HG02840 (cell line): ENCODE measurements around the gene INTS11.

Source experiments
- ATAC-seq: cut with Tn5 transposase; IDR thresholded peaks from one replicate; pipeline ENCODE4 v1.9.1; 2021; ENCODE audit warnings: mild to moderate bottlenecking, moderate library complexity, moderate number of reproducible peaks; ENCODE audit not compliant: unreplicated experiment, low FRiP score

The INTS11 gene

GRCh38 chr1:1303736-1304135, 20.7 kb downstream of the INTS11 start:
- ATAC-seq = no peak

GRCh38 chr1:1302951-1303509, 21.4 kb downstream of the INTS11 start:
- ATAC-seq = no peak

GRCh38 chr1:1302006-1302430, 22.4 kb downstream of the INTS11 start:
- ATAC-seq = no peak

GRCh38 chr1:1300352-1300739, 24.1 kb downstream of the INTS11 start:
- ATAC-seq = no peak

GRCh38 chr1:1299686-1300351, 24.6 kb downstream of the INTS11 start:
- no peak for ATAC-seq

GRCh38 chr1:1298861-1299685, 25.4 kb downstream of the INTS11 start:
- ATAC-seq = no peak

- no peak for ATAC-seq
These were observed 26.5 kb downstream of the INTS11 start for GRCh38 chr1:1297802-1298424.

GRCh38 chr1:1296070-1297061, 28.1 kb downstream of the INTS11 start:
- ATAC-seq = no peak

- no peak for ATAC-seq
These were observed 29.1 kb downstream of the INTS11 start for GRCh38 chr1:1295154-1295923.

- no peak for ATAC-seq
These were observed 30.1 kb downstream of the INTS11 start for GRCh38 chr1:1294250-1294890.

GRCh38 chr1:1293263-1294249, 30.9 kb downstream of the INTS11 start:
- no peak for ATAC-seq

GRCh38 chr1:1292851-1293250, 31.6 kb downstream of the INTS11 start:
- no peak for ATAC-seq

GRCh38 chr1:1292442-1292779, 32.0 kb downstream of the INTS11 start:
- ATAC-seq = no peak

GRCh38 chr1:1291548-1292441, 32.7 kb downstream of the INTS11 start:
- no peak for ATAC-seq

- ATAC-seq = no peak
These were observed 33.4 kb downstream of the INTS11 start for GRCh38 chr1:1291023-1291528.

- ATAC-seq = no peak
These were observed 34.2 kb downstream of the INTS11 start for GRCh38 chr1:1290238-1290731.
